GM18517 (cell line): ENCODE data around the gene ROR1.

ENCODE experiments used
- ATAC-seq: cut with Tn5 transposase; IDR thresholded peaks from one replicate; pipeline ENCODE4 v1.9.1; 2021; ENCODE audit warnings: mild to moderate bottlenecking, moderate library complexity; ENCODE audit not compliant: unreplicated experiment

Gene ROR1

GRCh38 chr1:63773815-63774616 lies at the start of gene ROR1:
Gene ROR1 (plus strand): TSS chr1:63774017.
- ATAC-seq: no peak

GRCh38 chr1:63724375-63724899 lies 49.4 kb upstream of the ROR1 start:
- ATAC-seq: no peak

DNA sequence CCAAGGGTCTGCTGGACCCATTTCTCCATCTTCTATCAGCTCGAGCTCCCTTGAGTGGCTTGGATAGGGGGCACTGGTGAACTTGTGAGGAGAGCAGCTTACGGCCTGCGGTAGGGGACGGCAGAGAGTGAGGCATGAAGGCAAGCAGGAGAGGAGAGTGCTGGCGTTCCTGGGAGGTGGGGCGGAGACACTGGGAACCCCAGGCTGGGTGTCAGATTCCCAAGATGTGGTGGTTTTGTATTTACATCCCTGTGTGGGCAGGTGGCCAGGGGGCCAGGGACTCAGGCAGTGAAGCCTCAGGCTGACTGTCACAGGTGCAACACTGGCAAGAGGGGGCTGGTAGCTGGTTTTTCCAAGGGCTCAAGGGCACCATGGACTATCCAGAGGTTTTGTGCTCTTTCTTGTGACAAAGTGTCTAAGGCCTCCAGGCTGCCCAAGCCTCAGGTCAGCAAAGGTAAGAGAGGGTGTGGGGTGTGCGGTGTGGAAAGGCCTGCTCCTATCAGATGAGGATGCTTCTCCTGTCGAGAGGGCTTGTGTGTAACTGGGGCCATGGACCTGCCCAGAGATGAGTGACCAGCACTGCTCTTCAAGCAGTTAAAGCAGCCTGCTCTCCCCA lies 45.1 kb upstream of the ROR1 start:
- ATAC-seq: no peak

DNA sequence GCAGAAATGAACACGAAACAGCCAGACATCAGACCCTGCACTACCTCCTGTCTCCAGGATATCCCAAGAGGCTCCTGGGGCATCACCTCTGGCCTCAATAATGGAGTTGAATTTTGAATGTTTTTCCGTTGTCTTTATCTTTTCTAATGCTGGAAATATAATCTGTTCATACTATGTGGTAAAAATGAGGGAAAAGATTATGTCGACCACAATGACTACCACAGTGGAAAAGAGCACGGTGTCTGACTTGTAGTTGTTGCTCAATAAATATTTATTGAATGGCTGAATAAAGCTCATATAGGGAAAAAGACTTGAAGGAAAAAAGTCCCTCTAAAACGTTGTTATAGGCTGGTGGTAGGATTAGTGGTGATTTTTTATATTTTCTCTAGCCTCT lies 44.6 kb upstream of the ROR1 start:
- no peak for ATAC-seq

DNA sequence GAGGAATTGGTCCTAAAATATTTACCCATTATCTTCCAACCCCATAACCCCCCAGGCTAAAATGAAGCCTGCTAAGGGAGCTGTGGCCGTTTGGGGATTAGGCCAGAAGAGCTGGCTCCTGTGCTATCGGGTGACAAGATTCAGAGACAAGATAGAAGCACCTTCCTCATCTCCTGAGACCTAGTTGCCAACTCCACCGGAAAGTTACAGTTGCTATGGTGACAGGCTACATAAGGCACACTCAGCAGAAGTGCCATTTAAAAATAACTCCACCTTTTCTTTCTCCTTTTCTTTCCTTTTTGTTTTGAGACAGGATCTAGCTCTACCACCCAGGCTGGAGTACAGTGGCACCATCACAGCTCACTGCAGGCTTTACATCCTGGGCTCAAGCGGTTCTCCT lies 43.6 kb upstream of the ROR1 start:
- ATAC-seq: no peak

- no peak for ATAC-seq
Measured at GRCh38 chr1:63731117-63732043, 42.4 kb upstream of the ROR1 start.

- ATAC-seq: no peak
Measured at GRCh38 chr1:63732666-63733065, 41.2 kb upstream of the ROR1 start.

GRCh38 chr1:63738772-63739171 lies 35.0 kb upstream of the ROR1 start:
- ATAC-seq: no peak

DNA sequence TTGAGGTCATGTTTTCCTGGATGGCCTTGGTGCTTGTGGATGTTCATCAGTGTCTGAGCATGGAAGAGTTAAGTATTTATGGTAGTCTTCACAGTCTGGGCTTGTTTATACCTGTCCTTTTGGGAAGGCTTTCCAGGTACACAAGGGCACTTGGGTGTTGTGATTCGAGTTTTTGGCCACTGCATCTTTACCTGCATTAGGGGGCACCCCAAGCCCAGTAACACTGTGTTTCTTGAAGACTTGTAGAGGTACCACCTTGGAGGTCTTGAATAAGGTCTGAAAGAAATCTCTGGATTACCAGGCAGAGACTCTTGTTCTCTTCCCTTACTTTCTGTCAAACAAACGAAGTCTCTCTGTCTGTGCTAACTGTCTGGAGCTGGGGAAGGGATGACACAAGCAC lies 34.4 kb upstream of the ROR1 start:
- ATAC-seq: no peak

- no peak for ATAC-seq
Measured at GRCh38 chr1:63740432-63740831, 33.4 kb upstream of the ROR1 start.

DNA sequence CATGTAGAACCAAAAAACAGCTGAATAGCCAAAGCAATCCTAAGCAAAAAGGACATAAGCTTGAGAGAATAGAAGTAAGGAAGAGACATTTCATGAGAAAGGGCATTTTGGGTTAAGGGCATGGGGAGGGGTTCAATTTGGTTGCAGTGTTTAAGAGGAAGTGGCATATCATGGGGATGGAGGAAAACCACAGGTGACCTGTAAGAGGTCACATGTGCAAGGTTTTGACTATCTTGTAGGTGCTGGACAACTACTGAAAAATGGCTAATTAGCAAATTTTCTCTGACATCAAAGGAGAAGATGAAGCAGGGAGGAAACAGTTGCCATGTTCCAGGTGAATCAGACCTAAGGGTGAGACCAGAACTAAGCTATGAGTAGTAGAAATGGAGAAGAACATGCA lies 31.3 kb upstream of the ROR1 start:
- ATAC-seq: no peak

DNA sequence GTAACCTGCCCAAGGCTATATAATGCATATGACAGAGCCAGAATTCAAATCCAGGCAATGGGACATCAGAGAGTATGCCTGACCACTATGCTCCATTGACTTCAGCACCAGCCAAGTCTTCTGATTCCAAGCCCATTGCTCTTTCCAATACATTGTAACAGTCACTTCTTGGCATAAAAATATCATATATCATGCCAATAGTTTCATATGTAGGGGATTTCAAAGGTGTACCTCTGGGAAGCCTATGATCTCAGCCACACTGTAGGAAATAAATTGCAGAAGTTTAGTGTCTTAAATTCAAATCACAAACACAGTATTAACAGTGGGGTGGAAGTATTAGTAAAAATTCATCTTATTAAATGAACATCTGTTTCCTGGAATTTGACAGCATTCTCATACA lies 30.0 kb upstream of the ROR1 start:
- no peak for ATAC-seq

GRCh38 chr1:63746129-63746864 lies 27.5 kb upstream of the ROR1 start:
- ATAC-seq: no peak

DNA sequence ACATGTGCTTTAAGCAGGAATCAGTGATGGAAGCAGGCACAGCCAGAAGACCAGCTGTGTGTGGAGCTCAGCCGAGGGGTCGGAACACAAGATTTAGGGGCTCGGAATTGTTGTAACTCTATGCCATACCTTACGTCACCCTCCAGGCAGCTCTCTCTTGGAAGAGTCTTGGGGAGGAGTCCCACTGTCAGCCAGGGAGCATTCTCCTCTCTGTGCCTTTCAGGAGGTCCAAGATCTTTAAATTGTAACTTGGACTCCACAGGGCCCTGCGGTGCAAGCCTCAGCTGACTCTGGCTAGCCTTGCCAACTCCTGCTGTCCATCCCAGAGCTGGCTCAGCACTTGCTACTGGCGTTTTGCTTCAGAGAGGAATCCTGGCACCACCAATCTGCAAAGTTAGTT lies 26.4 kb upstream of the ROR1 start:
- ATAC-seq: no peak

GRCh38 chr1:63748046-63748580 lies 25.7 kb upstream of the ROR1 start:
- ATAC-seq: no peak

GRCh38 chr1:63748641-63749040 lies 25.2 kb upstream of the ROR1 start:
- no peak for ATAC-seq

- no peak for ATAC-seq
Measured at GRCh38 chr1:63750721-63751120, 23.1 kb upstream of the ROR1 start.

- no peak for ATAC-seq
Measured at GRCh38 chr1:63752176-63752575, 21.6 kb upstream of the ROR1 start.

DNA sequence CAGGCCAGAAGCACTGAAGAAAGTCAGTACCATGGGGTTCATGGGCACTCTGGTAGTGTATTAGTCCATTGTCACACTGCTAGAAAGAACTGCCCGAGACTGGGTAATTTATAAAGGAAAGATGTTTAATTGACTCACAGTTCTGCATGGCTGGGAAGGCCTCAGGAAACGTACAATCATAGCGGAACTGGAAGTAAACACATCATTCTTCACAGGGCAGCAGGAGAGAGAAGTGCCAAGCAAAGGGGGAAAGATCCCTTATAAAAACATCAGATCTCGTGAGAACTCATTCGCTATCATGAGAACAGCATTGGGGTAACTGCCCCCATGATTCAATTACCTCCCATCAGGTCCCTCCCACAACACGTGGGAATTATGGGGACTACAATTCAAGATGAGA lies 20.2 kb upstream of the ROR1 start:
- no peak for ATAC-seq

GRCh38 chr1:63756839-63757238 lies 17.0 kb upstream of the ROR1 start:
- no peak for ATAC-seq
